ENCODE results near the gene ITPK1. TPM values are rescaled to one million over a fixed set of nuclear protein-coding genes. Genes with fewer than 3 reads are reported as not detected.

ITPK1 gene
- total RNA-seq, 1 experiment from 2014 or later, result 25.9 TPM

DNA sequence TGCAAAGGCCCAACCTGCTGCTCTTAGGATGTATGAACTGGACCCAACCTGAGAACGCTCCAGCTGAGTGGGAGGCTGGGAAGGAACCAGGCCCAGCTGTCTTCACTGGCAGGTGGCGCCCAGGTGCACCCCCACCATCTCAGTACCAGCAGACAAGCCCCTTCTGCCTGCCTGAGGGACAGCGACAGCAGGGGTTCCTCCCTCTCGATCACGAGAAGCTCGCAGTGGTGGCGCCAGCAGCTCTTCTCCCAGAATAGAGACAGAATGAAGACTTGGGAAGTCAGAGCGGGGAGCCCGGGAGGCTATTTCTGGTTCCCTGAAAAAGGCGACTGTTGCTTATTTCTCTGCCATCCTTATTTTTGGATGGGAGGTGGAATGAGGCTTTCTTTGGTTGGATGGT is 146.3 kb downstream of the ITPK1 start:
- POLR2A ChIA-PET, result no interaction called here
- CTCF ChIA-PET, result interaction anchor here (0.6 kb wide), 1 partner anchor 195 kb away, joined by 5 read pairs; no protein-coding TSS in a partner anchor
- no TSS peak for BruUV-seq (replicated peaks)

DNA sequence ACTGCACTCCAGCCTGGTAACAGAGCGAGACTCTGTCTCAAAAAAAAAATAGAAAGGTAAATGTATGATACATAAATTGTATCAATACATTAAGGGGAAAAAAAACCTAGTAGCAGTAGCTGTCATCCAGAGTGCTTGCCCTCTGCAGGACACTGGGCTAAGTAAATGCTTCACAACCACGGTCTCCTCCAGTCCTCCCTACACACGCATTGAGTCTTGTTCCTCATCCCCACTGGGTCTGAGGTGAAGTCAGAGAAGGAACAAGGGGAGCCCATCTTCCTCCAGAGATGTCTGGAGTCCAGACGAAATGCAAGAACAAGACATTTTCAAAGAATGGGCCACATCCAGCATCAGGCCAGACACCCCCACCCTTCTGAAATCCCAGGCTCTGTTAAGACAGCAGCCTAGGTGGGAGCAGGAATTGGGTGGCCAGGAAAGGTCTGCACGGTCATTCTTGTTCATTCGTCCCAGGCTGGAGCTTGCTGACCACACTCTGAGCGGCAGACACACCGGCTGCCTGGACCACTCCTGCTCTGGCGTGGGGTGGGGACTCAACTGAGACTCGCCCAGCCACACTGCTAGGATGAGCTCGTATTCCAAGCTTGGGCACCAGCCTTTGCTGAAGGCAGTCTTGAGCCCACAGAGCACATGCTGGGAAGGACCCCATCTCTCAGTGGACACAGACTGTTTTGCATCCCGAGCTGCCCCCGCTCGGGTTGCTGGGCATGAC is 147.3 kb downstream of the ITPK1 start:
- ATAC-seq, result no peak
- no peak for DNase-seq (ENCODE audit: low read depth, low spot score)
- H3K36me3 ChIP-seq (ENCODE audit: control insufficient read depth, insufficient read depth, low read length), result no peaks in the 10 kb centered on the region
- no TSS peak for BruUV-seq (replicated peaks)
- H3K27ac ChIP-seq (ENCODE audit: low read length), result no peak overlapping the region
- TF ChIP-seq REST (IDR thresholded peaks at IDR 0.05; ENCODE audit: insufficient read depth in 1 of 2, low read depth in 2 of 2, low read length in 1 of 2) (no peak), POLR2AphosphoS5 (IDR thresholded peaks at IDR 0.05; ENCODE audit: low read depth, low read length) (no peak), CTCF (IDR thresholded peaks at IDR 0.05) (no peak), TCF7L2 (IDR thresholded peaks at IDR 0.05; ENCODE audit: low read depth, low read length) (no peak)
- ChIA-PET POLR2A (no interaction called here), CTCF (interaction anchor here (0.6 kb wide), 1 partner anchor 54 kb away, joined by 3 read pairs; no protein-coding TSS in a partner anchor)
- H3K4me3 ChIP-seq (ENCODE audit: low read depth in 2 of 2, low read length in 2 of 2), result no peak overlapping the region
- no peaks in the 10 kb centered on the region for H3K9me3 ChIP-seq (ENCODE audit: control insufficient read depth, insufficient read depth, low read depth, low read length)
- no peaks in the 10 kb centered on the region for H3K27me3 ChIP-seq (ENCODE audit: control insufficient read depth, insufficient read depth, low read length)
- in situ Hi-C loops (cut with HindIII; ENCODE audit: low pct_unique_long_range_greater_than_20kb, low sequenced_read_pairs) (no loop called here), intact Hi-C loops (cut with micrococcal nuclease; ENCODE audit: unreplicated experiment) (no loop called here)
- H3K4me1 ChIP-seq (ENCODE audit: control insufficient read depth, insufficient read depth, low read length), result no peaks in the 10 kb centered on the region

More for the DNA sequence above, 146.3 kb downstream of the ITPK1 start:
- Histone ChIP-seq H3K4me1 (ENCODE audit: control insufficient read depth, insufficient read depth, low read length) (no peaks in the 10 kb centered on the region), H3K27me3 (ENCODE audit: control insufficient read depth, insufficient read depth, low read length) (no peaks in the 10 kb centered on the region), H3K36me3 (ENCODE audit: control insufficient read depth, insufficient read depth, low read length) (no peaks in the 10 kb centered on the region), H3K27ac (ENCODE audit: low read length) (no peak overlapping the region), H3K9me3 (ENCODE audit: control insufficient read depth, insufficient read depth, low read depth, low read length) (no peaks in the 10 kb centered on the region), H3K4me3 (ENCODE audit: low read depth in 2 of 2, low read length in 2 of 2) (no peak overlapping the region)
- in situ Hi-C loops (cut with HindIII; ENCODE audit: low pct_unique_long_range_greater_than_20kb, low sequenced_read_pairs) (no loop called here), intact Hi-C loops (cut with micrococcal nuclease; ENCODE audit: unreplicated experiment) (no loop called here)
- ATAC-seq (no peak), DNase-seq (ENCODE audit: low read depth, low spot score) (no peak)
- TF ChIP-seq CTCF (IDR thresholded peaks at IDR 0.05) (no peak), REST (IDR thresholded peaks at IDR 0.05; ENCODE audit: insufficient read depth in 1 of 2, low read depth in 2 of 2, low read length in 1 of 2) (no peak), SIN3A (IDR thresholded peaks at IDR 0.05; ENCODE audit: borderline replicate concordance, insufficient read depth, low read depth, low read length) (no peak), POLR2AphosphoS5 (IDR thresholded peaks at IDR 0.05; ENCODE audit: low read depth, low read length) (no peak), TCF7L2 (IDR thresholded peaks at IDR 0.05; ENCODE audit: low read depth, low read length) (no peak)

All from Panc1 (cell line).